Pancreas (tissue), 10 donors: ENCODE data around the gene HOXB1. TPM values are rescaled to one million over a fixed set of nuclear protein-coding genes. Genes with fewer than 3 reads are reported as not detected.

Experiments
- ATAC-seq, 4 donors: fragments of 200-7000 bp; cut with Tn5 transposase; one replicate each; pipeline versions ENCODE4 v1.8.0 to v1.9.1; 2020; ENCODE audit warnings: mild to moderate bottlenecking in 4 of 4, moderate library complexity in 4 of 4
- DNase-seq, 6 donors: peaks; one replicate each; pipeline ENCODE4 v3.0.0-alpha.2; 2020
- FAIRE-seq: peaks from 2 replicates; lab custom pipeline; 2012; peaks lifted over from hg19 to GRCh38; lab: Jason Lieb, UNC
- H3K27ac ChIP-seq, 4 donors: fragments of 200-600 bp; sonication (generic); 1 replicate in 3 of 4; 2 replicates in 1 of 4; pipeline versions ENCODE4 v1.5.0 to v1.8.0; 2020
- H3K27me3 ChIP-seq, 4 donors: fragments of 200-600 bp; one replicate each; pipeline ENCODE4 v1.8.0; 2021
- H3K36me3 ChIP-seq, 3 donors: fragments of 200-600 bp; sonication (generic) in 1 of 3; one replicate each; pipeline versions ENCODE4 v1.5.0 to v1.8.0; 2020 to 2021
- H3K4me1 ChIP-seq, 3 donors: fragments of 200-600 bp; one replicate each; pipeline ENCODE4 v1.8.0; 2021
- H3K4me3 ChIP-seq, 4 donors: fragments of 200-600 bp; sonication (generic) in 2 of 4; one replicate each; pipeline versions ENCODE4 v1.5.0 to v1.8.0; 2020 to 2021
- H3K9me3 ChIP-seq, 4 donors: fragments of 200-600 bp; one replicate each; pipeline ENCODE4 v1.8.0; 2021
- WGBS, 2 donors: extraction: QIAGEN DNeasy Blood & Tissue Kit; methylation state at CpG; one replicate each; pipeline ENCODE4 v1.1.7; 2013; 5-methylcytosine and 5-hydroxymethylcytosine counted together
- intact Hi-C, 3 donors: fragments of 100-400 bp; cut with DNase I; formaldehyde crosslinking; loops; one replicate each; pipeline versions ENCODE4 v1.11.1 to v1.14.2; 2022
- polyA plus RNA-seq, 2 donors: library from polyadenylated mRNA; stranded (reverse); fragments of 200-250 nt; gene quantifications; one replicate each; pipeline ENCODE4 v1.2.3, GENCODE V29; 2013
- total RNA-seq, 6 donors: library from RNA; stranded (reverse); fragmentation: NEBNext Ultra II Directional in 4 of 6; extraction: Animal tissue kit (Norgen Biotek cat#: 25700) in 4 of 6; gene quantifications; one replicate each; pipeline versions ENCODE4 v1.2.1 to v1.2.4, GENCODE V29; 2021 to 2023
- TF ChIP-seq, protein P1 (sequence below), 4 donors: fragments of 200-600 bp; sonication (generic) in 3 of 4; IDR thresholded peaks; one replicate each; pipeline versions ENCODE4 v1.5.0 to v1.8.0; 2021; ENCODE audit warnings: antibody characterized with exemption in 4 of 4
- donor health status: healthy with polysubstance abuse.
- donor health status: DM: no; HTN: no; CAD: no; lungs with moderate emphysema.
- donor health status: DM: no; HTN: no; CAD: no.
- donor health status: control.
- donor health status: control.
- donor health status: Bipolar disorder and iron deficiency.
- donor health status: DM: yes; HTN: yes; CAD: no.
- donor health status: DM: no; HTN: no; CAD: no.
- donor health status: DM: no; HTN: no; CAD: no.
- donor health status: DM: yes; HTN: yes; CAD: no.

HOXB1 gene
- total and polyA plus RNA-seq, 8 donors: not detected

DNA sequence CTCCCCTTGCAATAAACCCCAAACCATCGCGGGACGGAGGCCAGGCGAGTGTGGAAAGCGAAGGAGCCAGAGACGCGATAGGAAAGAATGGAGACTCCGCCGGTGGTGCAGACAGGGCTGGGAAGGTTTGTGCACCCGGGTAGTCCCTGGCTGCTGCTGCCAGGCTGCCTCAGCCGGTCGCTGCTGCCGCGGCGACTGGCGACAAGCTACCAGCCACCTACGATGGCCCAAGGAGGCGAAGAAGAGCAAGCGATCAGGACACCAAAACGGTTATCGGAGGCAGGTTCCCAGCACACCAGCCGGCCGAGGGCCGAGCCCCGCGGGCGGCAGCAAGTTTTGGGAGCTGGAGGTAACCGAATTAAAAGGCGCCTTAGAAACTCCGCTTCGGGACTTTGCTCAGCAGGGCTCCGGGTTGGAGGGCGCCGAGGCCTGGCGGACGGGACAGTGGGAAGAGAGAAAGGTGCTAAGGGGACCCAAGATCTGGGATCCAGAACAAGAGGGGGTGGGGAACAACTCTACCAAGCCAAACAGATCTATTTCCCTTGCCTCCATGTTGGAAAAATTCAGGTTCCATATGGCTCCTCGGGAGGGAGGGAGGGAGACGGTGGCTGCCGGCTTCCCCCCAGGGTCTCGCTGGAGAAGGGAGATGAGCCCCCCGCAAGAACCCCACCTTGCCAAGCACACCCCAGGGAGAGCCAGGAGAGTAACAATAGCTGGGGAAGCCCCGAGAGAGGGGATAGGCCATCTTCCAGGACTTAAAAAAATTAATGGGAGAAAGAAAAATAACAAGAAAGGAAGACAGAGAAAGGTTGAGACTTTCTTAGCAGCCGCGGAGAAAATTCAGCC is 23.8 kb upstream of the HOXB1 start:
- H3K9me3 ChIP-seq: no peaks in the 10 kb centered on the region
- ATAC-seq (peak in 2 of 4 donors; percentile 27 to 52), DNase-seq (peak in 1 of 6 donors; percentile 57), FAIRE-seq (no peak)
- H3K36me3 ChIP-seq: no peaks in the 10 kb centered on the region
- H3K27ac ChIP-seq: no peak overlapping the region
- intact Hi-C loops: no loop called here
- no peaks in the 10 kb centered on the region for H3K4me1 ChIP-seq
- WGBS, 2 donors: 18 to 22% methylated on average over 44 of the region's 44 CpGs
- H3K27me3 ChIP-seq: peaks cover 0 to 26% (median 0%) of the 10 kb centered on the region in 4 donors
- peak overlapping the region in 2 of 4 donors; percentile 25 to 36 for H3K4me3 ChIP-seq
- TF ChIP-seq, protein P1, sequence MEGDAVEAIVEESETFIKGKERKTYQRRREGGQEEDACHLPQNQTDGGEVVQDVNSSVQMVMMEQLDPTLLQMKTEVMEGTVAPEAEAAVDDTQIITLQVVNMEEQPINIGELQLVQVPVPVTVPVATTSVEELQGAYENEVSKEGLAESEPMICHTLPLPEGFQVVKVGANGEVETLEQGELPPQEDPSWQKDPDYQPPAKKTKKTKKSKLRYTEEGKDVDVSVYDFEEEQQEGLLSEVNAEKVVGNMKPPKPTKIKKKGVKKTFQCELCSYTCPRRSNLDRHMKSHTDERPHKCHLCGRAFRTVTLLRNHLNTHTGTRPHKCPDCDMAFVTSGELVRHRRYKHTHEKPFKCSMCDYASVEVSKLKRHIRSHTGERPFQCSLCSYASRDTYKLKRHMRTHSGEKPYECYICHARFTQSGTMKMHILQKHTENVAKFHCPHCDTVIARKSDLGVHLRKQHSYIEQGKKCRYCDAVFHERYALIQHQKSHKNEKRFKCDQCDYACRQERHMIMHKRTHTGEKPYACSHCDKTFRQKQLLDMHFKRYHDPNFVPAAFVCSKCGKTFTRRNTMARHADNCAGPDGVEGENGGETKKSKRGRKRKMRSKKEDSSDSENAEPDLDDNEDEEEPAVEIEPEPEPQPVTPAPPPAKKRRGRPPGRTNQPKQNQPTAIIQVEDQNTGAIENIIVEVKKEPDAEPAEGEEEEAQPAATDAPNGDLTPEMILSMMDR (IDR thresholded peaks at IDR 0.05): no peak

DNA sequence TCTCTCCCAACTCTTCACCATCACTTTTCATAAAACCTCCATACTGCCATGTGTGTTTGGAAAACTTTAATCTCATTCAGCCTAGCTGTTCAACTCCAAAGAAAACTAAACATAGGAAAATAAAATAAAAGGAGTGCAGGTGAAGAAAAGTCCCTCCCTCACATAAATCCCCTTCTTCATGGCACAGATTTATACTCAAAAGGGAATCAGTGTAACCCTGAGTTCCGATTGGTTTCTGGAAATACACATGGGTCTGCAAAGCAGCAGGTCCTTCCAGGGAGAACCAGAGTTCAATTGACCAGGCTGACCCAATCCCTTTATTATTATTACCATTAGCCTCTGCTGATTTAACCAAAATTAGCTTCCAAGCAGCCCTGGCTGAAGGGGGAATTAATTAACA is 23.0 kb upstream of the HOXB1 start:
- TF ChIP-seq, protein P1 (IDR thresholded peaks at IDR 0.05): no peak
- Histone ChIP-seq H3K27ac (no peak overlapping the region), H3K36me3 (no peaks in the 10 kb centered on the region), H3K4me1 (no peaks in the 10 kb centered on the region), H3K4me3 (no peak overlapping the region), H3K27me3 (peaks cover 0 to 28% (median 0%) of the 10 kb centered on the region in 4 donors), H3K9me3 (no peaks in the 10 kb centered on the region)
- no peak for FAIRE-seq
- DNase-seq: no peak
- no peak for ATAC-seq
- intact Hi-C loops: no loop called here
- WGBS, 2 donors: 57 to 68% methylated on average over 1 of the region's 1 CpG

DNA sequence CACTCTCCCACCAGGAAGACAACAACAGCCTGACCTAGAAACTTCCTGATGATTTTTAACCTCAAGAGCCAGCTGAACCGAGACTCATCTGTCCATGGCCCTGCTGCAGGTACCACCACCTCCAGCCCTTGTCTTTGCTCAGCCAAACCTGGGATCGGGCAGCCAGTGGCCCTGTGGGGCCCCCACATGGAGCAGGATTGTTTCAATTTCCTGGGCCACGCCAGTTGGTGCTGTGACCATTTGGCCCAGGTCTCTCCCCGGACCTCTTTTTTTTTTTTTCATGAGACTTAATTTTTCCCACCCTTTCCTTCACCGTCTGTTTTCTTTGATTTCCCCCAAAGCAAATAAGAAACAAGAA is 22.4 kb upstream of the HOXB1 start:
- WGBS, 2 donors: 53 to 55% methylated on average over 5 of the region's 5 CpGs
- H3K36me3 ChIP-seq: no peaks in the 10 kb centered on the region
- H3K9me3 ChIP-seq: no peaks in the 10 kb centered on the region
- DNase-seq (peak in 1 of 6 donors; percentile 15), ATAC-seq (no peak), FAIRE-seq (no peak)
- H3K27me3 ChIP-seq: peaks cover 0 to 28% (median 0%) of the 10 kb centered on the region in 4 donors
- H3K4me1 ChIP-seq: no peaks in the 10 kb centered on the region
- H3K27ac ChIP-seq: no peak overlapping the region
- no peak overlapping the region for H3K4me3 ChIP-seq
- intact Hi-C loops: no loop called here
- TF ChIP-seq, protein P1 (IDR thresholded peaks at IDR 0.05): no peak

DNA sequence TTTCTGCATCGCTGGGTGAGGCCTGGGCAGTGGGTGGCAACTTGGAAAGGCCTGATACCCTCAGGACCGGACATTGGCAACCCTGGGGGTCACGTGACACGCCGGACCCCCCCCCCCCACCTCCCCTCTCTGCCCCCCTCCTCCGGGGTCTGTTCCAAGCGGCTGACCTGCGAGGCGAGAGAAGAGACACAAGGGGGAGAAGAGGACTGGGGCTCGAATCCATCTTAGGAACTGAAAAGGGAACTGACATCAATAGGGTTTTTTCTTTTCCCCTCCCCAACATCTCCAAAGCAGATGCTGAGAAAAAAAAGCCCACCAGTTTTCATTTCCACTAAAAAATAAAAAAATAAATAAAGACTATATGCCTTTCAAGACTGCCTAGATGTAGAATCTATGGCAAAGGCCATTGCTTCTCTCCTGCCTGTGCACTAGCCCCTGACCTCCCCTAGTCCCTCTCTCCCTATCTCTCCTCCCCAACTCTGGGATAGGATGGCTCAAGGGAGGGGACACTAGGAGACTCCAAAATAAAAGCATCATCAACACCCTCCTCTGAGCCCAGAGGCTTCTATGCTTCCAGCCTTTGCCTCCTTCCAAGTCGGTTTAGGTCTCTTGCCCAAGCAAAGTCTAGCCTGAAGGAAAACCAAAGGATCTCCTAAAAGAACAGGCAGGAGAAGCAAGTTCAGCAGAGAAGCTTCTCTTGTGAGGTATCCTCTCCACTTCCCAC is 21.8 kb upstream of the HOXB1 start:
- peak in 2 of 4 donors; percentile 20 to 33 for ATAC-seq
- no peak for FAIRE-seq
- peaks cover 0 to 28% (median 2%) of the 10 kb centered on the region in 4 donors for H3K27me3 ChIP-seq
- H3K36me3 ChIP-seq: no peaks in the 10 kb centered on the region
- no peak for DNase-seq
- H3K4me1 ChIP-seq: no peaks in the 10 kb centered on the region
- no peak overlapping the region for H3K4me3 ChIP-seq
- intact Hi-C loops: no loop called here
- no peak overlapping the region for H3K27ac ChIP-seq
- TF ChIP-seq, protein P1 (IDR thresholded peaks at IDR 0.05): no peak
- H3K9me3 ChIP-seq: no peaks in the 10 kb centered on the region
- WGBS, 2 donors: 27 to 29% methylated on average over 7 to 10 of the region's 11 CpGs
